Endothelial cell (in vitro differentiated cells): Measurements from ENCODE around the gene ACOT8. TPM values are rescaled to one million over a fixed set of nuclear protein-coding genes. Genes with fewer than 3 reads are reported as not detected.
"Not testable (repeated sequence)": the region's sequence is repeated elsewhere in the genome, so short reads cannot be mapped to it uniquely, and the experiment has no call there.

Source experiments
- DNase-seq: peaks from one replicate; pipeline ENCODE4 v3.0.0; 2021; ENCODE audit warnings: low spot score
- H3K27ac Mint-ChIP-seq: one replicate; pipeline ENCODE4 v1.8.0; 2021; ENCODE audit warnings: mixed read lengths, inconsistent platforms; ENCODE audit not compliant: unreplicated experiment
- H3K27me3 Mint-ChIP-seq: one replicate; pipeline ENCODE4 v1.8.0; 2021; ENCODE audit warnings: mild to moderate bottlenecking, moderate library complexity, mixed read lengths, inconsistent platforms; ENCODE audit not compliant: unreplicated experiment
- H3K36me3 Mint-ChIP-seq: one replicate; pipeline ENCODE4 v1.8.0; 2021; ENCODE audit warnings: mild to moderate bottlenecking, low read depth, mixed read lengths, inconsistent platforms; ENCODE audit not compliant: unreplicated experiment
- H3K4me1 Mint-ChIP-seq: one replicate; pipeline ENCODE4 v1.8.0; 2021; ENCODE audit warnings: mild to moderate bottlenecking, mixed read lengths, inconsistent platforms; ENCODE audit not compliant: unreplicated experiment
- H3K4me3 Mint-ChIP-seq: one replicate; pipeline ENCODE4 v1.8.0; 2021; ENCODE audit warnings: mild to moderate bottlenecking, mixed read lengths, inconsistent platforms; ENCODE audit not compliant: unreplicated experiment
- H3K9me3 Mint-ChIP-seq: one replicate; pipeline ENCODE4 v1.8.0; 2021; ENCODE audit warnings: mixed read lengths, inconsistent platforms; ENCODE audit not compliant: unreplicated experiment
- CTCF ChIP-seq: fragments of 200-600 bp; sonication (generic); IDR thresholded peaks from one replicate; pipeline ENCODE4 v1.5.0; 2021; ENCODE audit warnings: antibody characterized with exemption; ENCODE audit not compliant: unreplicated experiment
- total RNA-seq: library from RNA; stranded (reverse); fragmentation: NEBNext Ultra II Directional; extraction: Animal tissue kit (Norgen Biotek cat#: 25700); gene quantifications from one replicate; pipeline ENCODE4 v1.2.1, GENCODE V29; 2021; ENCODE audit not compliant: unreplicated experiment

The ACOT8 gene
- total RNA-seq, 1 donor from 2014 or later = 25.3 TPM

- no peak for DNase-seq
- Mint-ChIP-seq H3K4me1 (peaks cover 6% of the 10 kb centered on the region), H3K36me3 (no peaks in the 10 kb centered on the region), H3K27ac (no peak overlapping the region), H3K27me3 (peaks cover 4% of the 10 kb centered on the region), H3K9me3 (no peaks in the 10 kb centered on the region), H3K4me3 (peak overlapping the region; percentile 77)
- no peak for TF ChIP-seq CTCF
These were observed 22.4 kb downstream of the ACOT8 start for GRCh38 chr20:45834797-45835161.

DNA sequence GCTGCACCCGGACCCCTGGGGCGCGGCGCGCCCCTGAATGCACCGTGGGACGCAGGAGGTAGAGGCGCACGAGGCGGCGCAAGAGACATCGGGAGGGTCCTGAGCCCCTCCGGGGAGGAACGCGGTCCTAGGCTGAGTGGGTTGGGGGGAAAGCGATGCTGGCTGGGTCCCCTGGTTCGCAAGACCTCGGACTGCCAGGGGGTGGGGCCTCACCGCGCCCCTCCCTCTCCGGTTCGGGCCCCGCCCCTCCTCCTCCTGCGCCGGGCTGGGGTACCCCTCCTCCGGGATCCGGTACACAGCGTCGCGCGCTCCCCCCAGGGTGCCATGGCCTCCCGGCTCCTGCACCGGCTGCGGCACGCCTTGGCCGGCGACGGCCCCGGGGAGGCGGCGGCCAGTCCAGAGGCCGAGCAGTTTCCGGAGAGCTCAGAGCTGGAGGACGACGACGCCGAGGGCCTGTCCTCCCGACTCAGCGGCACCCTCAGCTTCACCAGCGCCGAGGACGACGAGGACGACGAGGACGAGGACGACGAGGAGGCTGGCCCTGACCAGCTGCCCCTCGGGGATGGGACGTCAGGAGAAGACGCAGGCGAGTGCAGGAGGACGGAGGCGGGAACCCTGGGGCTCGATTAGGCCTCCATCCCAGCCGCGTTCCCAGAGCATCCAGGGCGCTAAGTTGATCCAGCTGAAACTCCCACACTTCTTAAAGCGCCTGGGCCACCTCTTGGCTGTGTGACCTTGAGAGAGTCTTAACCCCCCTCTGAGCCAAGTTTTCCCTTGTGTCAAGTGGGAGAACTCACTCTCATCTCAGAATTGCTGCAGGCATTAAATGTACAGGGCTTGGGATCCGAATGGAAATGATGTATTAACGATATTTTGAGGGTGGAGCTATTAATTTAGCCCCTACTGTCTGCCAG, 23.1 kb downstream of the ACOT8 start:
- no peaks in the 10 kb centered on the region for H3K9me3 Mint-ChIP-seq
- DNase-seq = peak; percentile 70
- H3K4me1 Mint-ChIP-seq = peaks cover 6% of the 10 kb centered on the region
- H3K27ac Mint-ChIP-seq = no peak overlapping the region
- peak overlapping the region; percentile 77 for H3K4me3 Mint-ChIP-seq
- peaks cover 4% of the 10 kb centered on the region for H3K27me3 Mint-ChIP-seq
- H3K36me3 Mint-ChIP-seq = no peaks in the 10 kb centered on the region
- no peak for TF ChIP-seq CTCF

DNA sequence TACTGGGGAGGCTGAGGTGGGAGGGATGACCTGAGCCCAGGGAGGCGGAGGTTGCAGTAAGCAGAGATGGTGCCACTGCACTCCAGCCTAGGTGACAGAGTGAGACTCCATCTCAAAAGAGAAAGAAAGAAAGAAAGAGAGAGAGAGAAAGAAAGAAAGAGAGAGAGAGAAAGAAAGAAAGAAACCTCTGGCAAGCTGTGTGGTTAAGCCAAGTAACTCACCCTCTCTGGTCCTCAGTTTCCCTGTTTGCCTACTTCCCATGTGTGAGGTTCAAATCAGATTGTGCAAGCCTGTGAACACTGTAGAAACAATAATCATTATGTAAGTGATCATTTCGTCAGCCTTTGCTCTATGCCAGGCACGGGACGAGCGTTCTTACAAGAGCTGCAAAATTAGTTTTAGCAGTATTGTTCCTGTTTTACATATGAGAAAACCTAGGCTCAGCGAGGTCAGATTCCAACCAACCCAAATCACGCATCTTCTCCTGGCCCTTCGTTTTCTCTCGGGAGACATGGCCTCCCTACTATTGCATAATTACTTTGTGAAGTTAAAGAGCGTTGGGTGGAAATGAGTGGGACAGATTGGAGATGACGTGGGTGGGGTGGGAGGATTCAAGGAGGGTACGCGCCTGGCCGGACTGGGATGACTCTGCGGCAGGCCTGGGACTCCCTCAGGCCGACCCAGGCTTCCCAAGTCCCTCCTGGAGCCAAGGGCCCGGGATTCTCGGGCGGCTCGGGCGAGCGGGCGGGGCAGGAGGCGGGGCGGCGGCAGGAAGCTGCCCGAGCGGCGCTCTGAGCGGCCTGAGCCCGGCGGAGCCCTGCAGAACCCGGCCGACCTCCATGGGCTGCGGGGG, 23.9 kb downstream of the ACOT8 start, which contains the start of gene SNX21:
SNX21 (plus strand) TSS at position 770 of the 853 bp plus-strand sequence. CDS start 121 bp downstream, outside the sequence.
- no peaks in the 10 kb centered on the region for H3K9me3 Mint-ChIP-seq
- peaks cover 6% of the 10 kb centered on the region for H3K4me1 Mint-ChIP-seq
- no peak for TF ChIP-seq CTCF
- peak within 1 kb of the TSS; percentile 89 for H3K4me3 Mint-ChIP-seq
- DNase-seq = peak; percentile 80
- H3K27me3 Mint-ChIP-seq = peaks cover 4% of the 10 kb centered on the region
- no peaks in the 10 kb centered on the region for H3K36me3 Mint-ChIP-seq
- H3K27ac Mint-ChIP-seq = peak within 1 kb of the TSS; percentile 39

DNA sequence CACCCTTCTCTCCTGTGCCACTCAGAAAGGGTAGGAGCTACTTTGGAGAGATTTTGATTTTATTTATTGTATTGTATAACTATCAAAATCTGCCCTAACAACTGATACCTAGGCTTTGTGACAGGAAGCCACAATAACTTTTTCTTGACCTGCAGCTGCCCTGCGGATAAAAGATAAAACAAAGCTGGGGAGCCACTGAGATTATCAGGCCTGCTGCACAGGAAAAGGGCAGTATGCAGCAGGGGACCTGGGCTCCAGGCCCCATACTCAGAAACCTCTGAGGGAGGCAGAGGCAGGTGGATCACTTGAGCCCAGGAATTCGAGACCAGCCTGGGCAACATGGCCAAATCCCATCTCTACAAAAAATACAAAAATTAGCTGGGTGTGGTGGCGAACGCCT, 24.6 kb downstream of the ACOT8 start:
- H3K9me3 Mint-ChIP-seq = no peaks in the 10 kb centered on the region
- H3K4me3 Mint-ChIP-seq = no peak overlapping the region
- peaks cover 6% of the 10 kb centered on the region for H3K27me3 Mint-ChIP-seq
- H3K4me1 Mint-ChIP-seq = peaks cover 6% of the 10 kb centered on the region
- H3K27ac Mint-ChIP-seq = no peak overlapping the region
- H3K36me3 Mint-ChIP-seq = no peaks in the 10 kb centered on the region
- DNase-seq = no peak
- TF ChIP-seq CTCF = no peak

DNA sequence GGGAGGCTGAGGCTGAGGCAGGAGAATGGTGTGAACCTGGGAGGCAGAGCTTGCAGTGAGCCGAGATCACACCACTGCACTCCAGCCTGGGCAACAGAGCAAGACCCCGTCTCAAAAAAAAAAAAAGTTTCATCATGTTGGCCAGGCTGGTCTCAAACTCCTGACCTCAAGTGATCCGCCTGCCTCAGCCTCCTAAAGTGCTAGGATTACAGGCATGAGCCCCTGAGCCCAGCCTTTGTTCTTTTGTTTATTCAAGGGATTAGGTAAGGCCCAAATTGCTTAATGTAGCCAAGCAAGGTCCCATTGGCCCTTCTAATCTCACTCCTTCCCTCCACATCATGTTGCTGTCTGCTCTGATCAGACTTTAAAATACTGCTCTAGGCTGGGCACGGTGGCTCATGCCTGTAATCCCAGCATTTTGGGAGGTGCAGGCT, 27.5 kb downstream of the ACOT8 start:
- not testable (repeated sequence) for H3K27me3 Mint-ChIP-seq, DNase-seq, H3K4me3 Mint-ChIP-seq, H3K9me3 Mint-ChIP-seq, H3K27ac Mint-ChIP-seq, H3K4me1 Mint-ChIP-seq, H3K36me3 Mint-ChIP-seq
